Keratinocyte (primary cell): ENCODE results near the gene HMSD.

Experiments
- CTCF ChIP-seq, 3 experiments: IDR thresholded peaks in 1 of 3; conservative IDR thresholded peaks in 1 of 3; optimal IDR thresholded peaks in 1 of 3; 2 replicates in 2 of 3; 3 replicates in 1 of 3; pipeline versions ENCODE3 to v1.5.1; 2011; ENCODE audit warnings: low read length in 3 of 3, mild to moderate bottlenecking in 3 of 3, moderate library complexity in 2 of 3, control low read depth in 1 of 3, inconsistent platforms in 1 of 3; ENCODE audit not compliant: insufficient read depth in 2 of 3; ENCODE audit errors: extremely low read depth in 1 of 3
- EZH2 ChIP-seq: IDR thresholded peaks from one replicate; pipeline ENCODE4 v1.6.1; 2012; ENCODE audit warnings: inconsistent platforms, mild to moderate bottlenecking, low read length, moderate library complexity

DNA sequence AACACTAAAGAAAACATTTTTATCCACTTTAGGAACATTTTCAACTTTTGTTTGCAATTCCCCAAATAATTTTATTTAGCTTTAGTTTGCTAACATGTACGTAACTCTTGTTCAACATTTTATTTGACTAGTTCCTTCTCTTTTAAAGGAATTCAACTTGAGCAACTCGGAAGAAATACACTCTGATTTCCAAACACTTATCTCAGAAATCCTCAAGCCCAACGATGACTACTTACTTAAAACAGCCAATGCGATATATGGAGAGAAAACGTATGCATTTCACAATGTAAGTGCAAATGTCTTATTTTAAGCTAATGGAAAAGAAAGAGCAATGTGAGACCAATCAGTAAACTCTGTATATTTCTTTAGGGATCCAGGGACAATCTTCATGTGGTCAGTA lies 31.3 kb upstream of the HMSD start:
- TF ChIP-seq CTCF (optimal IDR thresholded peaks at IDR 0.05 in 1 of 3, IDR thresholded peaks at IDR 0.05 in 1 of 3, conservative IDR thresholded peaks at IDR 0.05 in 1 of 3; ENCODE audit: extremely low read depth in 1 of 3, insufficient read depth in 2 of 3, low read length in 3 of 3) (no peak), EZH2 (no peak)
